A549 (cell line): Measurements from ENCODE around the gene FGD1.

ENCODE experiments used
- JUNB ChIP-seq: fragments of >200 bp; sonication (Bioruptor Twin); formaldehyde crosslinking; IDR thresholded peaks from 2 replicates; pipeline ENCODE4 v1.6.1; 2016
- RCOR1 ChIP-seq: fragments of 150-350 bp; IDR thresholded peaks from 2 replicates; pipeline ENCODE4 v1.6.1; 2014; ENCODE audit warnings: antibody characterized with exemption, low read length, low read depth
- SMC3 ChIP-seq: fragments of >200 bp; sonication (Bioruptor Twin); formaldehyde crosslinking; IDR thresholded peaks from 3 replicates; pipeline ENCODE4 v1.6.1; 2018; ENCODE audit warnings: inconsistent platforms
- TP53 ChIP-seq: fragments of 250-450 bp; sonication (Bioruptor Pico); IDR thresholded peaks from 2 replicates; pipeline ENCODE4 v1.5.0; 2021; ENCODE audit warnings: mild to moderate bottlenecking, moderate library complexity
- ZC3H11A ChIP-seq: fragments of 450-650 bp; IDR thresholded peaks from 2 replicates; pipeline ENCODE4 v1.6.1; 2014; ENCODE audit warnings: antibody characterized with exemption, mild to moderate bottlenecking
- TF ChIP-seq, protein P1 (sequence below): fragments of >200 bp; sonication (Bioruptor Twin); formaldehyde crosslinking; IDR thresholded peaks from 3 replicates; pipeline ENCODE4 v1.5.1; 2016

DNA sequence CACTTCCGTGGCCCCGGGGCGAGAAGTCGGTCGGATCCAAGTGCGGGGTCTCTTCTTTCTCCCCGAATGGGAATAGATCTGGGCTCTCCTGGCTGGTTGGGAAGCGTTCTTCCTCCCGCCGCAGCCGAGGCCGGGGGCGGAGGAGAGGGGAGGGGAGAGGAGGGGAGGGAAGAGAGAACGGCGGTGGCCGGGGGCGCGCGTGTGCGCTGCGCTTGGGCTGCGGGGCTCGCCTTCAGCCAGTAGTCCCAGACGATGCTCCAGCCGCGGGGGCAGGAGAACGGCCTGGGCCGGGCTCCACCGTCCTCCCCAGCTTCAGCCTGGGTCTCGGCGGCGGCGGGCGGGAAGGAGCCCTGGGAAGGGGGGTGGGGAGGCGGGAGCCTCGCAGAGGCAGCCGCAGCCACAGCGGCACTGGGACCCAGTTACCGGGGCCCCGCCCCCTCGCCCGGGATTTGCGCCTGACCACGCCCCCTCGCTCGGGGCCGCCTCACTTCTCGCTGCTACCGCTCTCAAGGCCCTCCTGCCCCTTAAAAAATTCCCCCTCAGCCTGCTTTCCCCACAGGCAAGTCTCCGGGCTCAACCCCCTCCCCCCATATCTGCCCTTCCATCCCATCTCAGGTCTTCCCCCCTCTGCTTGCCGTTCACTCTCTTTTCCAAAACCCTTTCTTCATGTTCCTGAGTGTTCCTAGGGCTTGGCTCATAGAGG lies at the start of gene FGD1:
- TF ChIP-seq, protein P1, sequence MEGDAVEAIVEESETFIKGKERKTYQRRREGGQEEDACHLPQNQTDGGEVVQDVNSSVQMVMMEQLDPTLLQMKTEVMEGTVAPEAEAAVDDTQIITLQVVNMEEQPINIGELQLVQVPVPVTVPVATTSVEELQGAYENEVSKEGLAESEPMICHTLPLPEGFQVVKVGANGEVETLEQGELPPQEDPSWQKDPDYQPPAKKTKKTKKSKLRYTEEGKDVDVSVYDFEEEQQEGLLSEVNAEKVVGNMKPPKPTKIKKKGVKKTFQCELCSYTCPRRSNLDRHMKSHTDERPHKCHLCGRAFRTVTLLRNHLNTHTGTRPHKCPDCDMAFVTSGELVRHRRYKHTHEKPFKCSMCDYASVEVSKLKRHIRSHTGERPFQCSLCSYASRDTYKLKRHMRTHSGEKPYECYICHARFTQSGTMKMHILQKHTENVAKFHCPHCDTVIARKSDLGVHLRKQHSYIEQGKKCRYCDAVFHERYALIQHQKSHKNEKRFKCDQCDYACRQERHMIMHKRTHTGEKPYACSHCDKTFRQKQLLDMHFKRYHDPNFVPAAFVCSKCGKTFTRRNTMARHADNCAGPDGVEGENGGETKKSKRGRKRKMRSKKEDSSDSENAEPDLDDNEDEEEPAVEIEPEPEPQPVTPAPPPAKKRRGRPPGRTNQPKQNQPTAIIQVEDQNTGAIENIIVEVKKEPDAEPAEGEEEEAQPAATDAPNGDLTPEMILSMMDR: no peak
- TF ChIP-seq SMC3 (no peak), JUNB (no peak), TP53 (CRISPR knock-in tag) (no peak), ZC3H11A (no peak), RCOR1 (no peak)
